Ishikawa (cell line): Measurements from ENCODE around the gene ZNF675.

Experiments used
- CREB1 ChIP-seq: IDR thresholded peaks from 2 replicates; pipeline ENCODE4 v1.6.1; 2012; ENCODE audit warnings: low read depth
- EP300 ChIP-seq: IDR thresholded peaks from 2 replicates; pipeline ENCODE4 v1.6.1; 2012; ENCODE audit warnings: borderline replicate concordance
- RAD21 ChIP-seq: IDR thresholded peaks from 2 replicates; pipeline ENCODE4 v1.6.1; 2012; ENCODE audit warnings: low read depth
- TAF1 ChIP-seq: IDR thresholded peaks from 2 replicates; pipeline ENCODE4 v1.6.1; 2012; ENCODE audit warnings: low read depth, mild to moderate bottlenecking
- TCF12 ChIP-seq: IDR thresholded peaks from 2 replicates; pipeline ENCODE4 v1.6.1; 2012; ENCODE audit warnings: low read depth

- TF ChIP-seq TAF1 (no peak), EP300 (no peak), TCF12 (no peak), RAD21 (no peak), CREB1 (no peak)
Measured at GRCh38 chr19:23718802-23719201, 31.8 kb upstream of the ZNF675 start.
